ENCODE results near the gene SSBP4. TPM values are rescaled to one million over a fixed set of nuclear protein-coding genes. Genes with fewer than 3 reads are reported as not detected.

Gene SSBP4
- total and polyA plus RNA-seq, 2 donors (not counting 1 experiment from before 2014, with no cell fraction given): 37.0 to 64.2 TPM

- intact Hi-C loops (cut with micrococcal nuclease): no loop called here
- Histone ChIP-seq H3K9ac (ENCODE audit: low read length) (no peak overlapping the region), H4K20me1 (ENCODE audit: control insufficient read depth, insufficient read depth, low read length, poor library complexity, severe bottlenecking) (peaks cover 49% of the 10 kb centered on the region), H3K4me3 (ENCODE audit: control extremely low read depth in 1 of 5, extremely low read depth in 1 of 5, insufficient read depth in 1 of 5, low read depth in 2 of 5, low read length in 4 of 5) (no peak overlapping the region), H3K4me1 (ENCODE audit: control insufficient read depth in 2 of 2, insufficient read depth in 2 of 2, low read length in 2 of 2) (peaks cover 0 to 5% of the 10 kb centered on the region in 2 donors), H3K27me3 (replicated peaks in 1 of 4; ENCODE audit: control extremely low read depth in 1 of 4, control insufficient read depth in 3 of 4, insufficient read depth in 4 of 4, low read length in 3 of 4) (no peaks in the 10 kb centered on the region), H3K27ac (ENCODE audit: low read length in 2 of 2) (no peak overlapping the region), H3K4me2 (replicated peaks; ENCODE audit: low read depth, low read length, poor library complexity, severe bottlenecking) (no peak overlapping the region), H3K79me2 (ENCODE audit: control insufficient read depth, insufficient read depth, low read length) (peaks cover 36% of the 10 kb centered on the region), H2AFZ (ENCODE audit: insufficient read depth, low read depth, low read length, poor library complexity, severe bottlenecking) (no peak overlapping the region), H3K9me3 (ENCODE audit: control extremely low read depth in 1 of 3, control insufficient read depth in 2 of 3, insufficient read depth in 1 of 3, low read length in 2 of 3) (no peaks in the 10 kb centered on the region), H3K36me3 (replicated peaks in 1 of 2; ENCODE audit: control extremely low read depth in 1 of 2, control insufficient read depth in 1 of 2, extremely low read depth in 1 of 2, insufficient read depth in 2 of 2, low read length in 1 of 2) (peaks cover 0 to 67% of the 10 kb centered on the region in 2 experiments)
- no peak for ATAC-seq (ENCODE audit: low read depth)
- 99% methylated on average over 14 of the region's 14 CpGs for WGBS (ENCODE audit: insufficient coverage)
- no peak overlapping the region for H3K4me3 Mint-ChIP-seq
- H3K27me3 Mint-ChIP-seq: no peaks in the 10 kb centered on the region
- no peak for TF ChIP-seq EZH2 (IDR thresholded peaks at IDR 0.05; ENCODE audit: borderline replicate concordance, insufficient read depth, low read depth, low read length, poor library complexity, severe bottlenecking)
- TF ChIP-seq CTCF (IDR thresholded peaks at IDR 0.05): no peak
- no peak for DNase-seq
- ChIA-PET POLR2A (no interaction called here), CTCF (interaction anchor here (2.0 to 7.6 kb wide), 3 partner anchors 9 to 397 kb away, joined by 8 to 85 read pairs (median 27); no protein-coding TSS in a partner anchor)
- H3K27ac Mint-ChIP-seq: no peak overlapping the region
- H3K4me1 Mint-ChIP-seq: peaks cover 6% of the 10 kb centered on the region
- no peaks in the 10 kb centered on the region for H3K9me3 Mint-ChIP-seq (ENCODE audit: insufficient read depth)
These were observed 30.4 kb downstream of the SSBP4 start for GRCh38 chr19:18449552-18449951.

- Histone ChIP-seq H3K27me3 (replicated peaks in 1 of 4; ENCODE audit: control extremely low read depth in 1 of 4, control insufficient read depth in 3 of 4, insufficient read depth in 4 of 4, low read length in 3 of 4) (no peaks in the 10 kb centered on the region), H2AFZ (ENCODE audit: insufficient read depth, low read depth, low read length, poor library complexity, severe bottlenecking) (no peak overlapping the region), H3K4me1 (ENCODE audit: control insufficient read depth in 2 of 2, insufficient read depth in 2 of 2, low read length in 2 of 2) (peaks cover 0 to 5% of the 10 kb centered on the region in 2 donors), H3K4me3 (ENCODE audit: control extremely low read depth in 1 of 5, extremely low read depth in 1 of 5, insufficient read depth in 1 of 5, low read depth in 2 of 5, low read length in 4 of 5) (no peak overlapping the region), H4K20me1 (ENCODE audit: control insufficient read depth, insufficient read depth, low read length, poor library complexity, severe bottlenecking) (peaks cover 49% of the 10 kb centered on the region), H3K36me3 (replicated peaks in 1 of 2; ENCODE audit: control extremely low read depth in 1 of 2, control insufficient read depth in 1 of 2, extremely low read depth in 1 of 2, insufficient read depth in 2 of 2, low read length in 1 of 2) (peaks cover 0 to 60% of the 10 kb centered on the region in 2 experiments), H3K79me2 (ENCODE audit: control insufficient read depth, insufficient read depth, low read length) (peaks cover 36% of the 10 kb centered on the region), H3K4me2 (replicated peaks; ENCODE audit: low read depth, low read length, poor library complexity, severe bottlenecking) (no peak overlapping the region), H3K27ac (ENCODE audit: low read length in 2 of 2) (no peak overlapping the region), H3K9me3 (ENCODE audit: control extremely low read depth in 1 of 3, control insufficient read depth in 2 of 3, insufficient read depth in 1 of 3, low read length in 2 of 3) (no peaks in the 10 kb centered on the region), H3K9ac (ENCODE audit: low read length) (no peak overlapping the region)
- WGBS (ENCODE audit: insufficient coverage): 88% methylated on average over 33 of the region's 33 CpGs
- no peak for DNase-seq
- intact Hi-C loops (cut with micrococcal nuclease): no loop called here
- ChIA-PET POLR2A (no interaction called here), CTCF (interaction anchor here (0.5 to 7.6 kb wide), 13 partner anchors 10 to 1378 kb away, joined by 3 to 85 read pairs (median 5); partner anchors contain the start of genes REX1BD and SSBP4)
- Mint-ChIP-seq H3K27ac (peak overlapping the region; percentile 71), H3K4me3 (no peak overlapping the region), H3K9me3 (ENCODE audit: insufficient read depth) (no peaks in the 10 kb centered on the region), H3K27me3 (no peaks in the 10 kb centered on the region), H3K4me1 (peaks cover 6% of the 10 kb centered on the region)
- ATAC-seq (ENCODE audit: low read depth): no peak
- TF ChIP-seq EZH2 (IDR thresholded peaks at IDR 0.05; ENCODE audit: borderline replicate concordance, insufficient read depth, low read depth, low read length, poor library complexity, severe bottlenecking) (no peak), CTCF (IDR thresholded peaks at IDR 0.05) (no peak)
These were observed 31.1 kb downstream of the SSBP4 start for GRCh38 chr19:18450021-18450930.
